ENCODE data around the gene CNOT3. TPM values are rescaled to one million over a fixed set of nuclear protein-coding genes. Genes with fewer than 3 reads are reported as not detected.

The CNOT3 gene
- total RNA-seq, 4 donors from 2014 or later = 18.0 to 27.9 (median 18.7) TPM

GRCh38 chr19:54145541-54146158 lies 8.1 kb downstream of the CNOT3 start:
- WGBS, 2 donors = 89 to 94% methylated on average over 19 to 24 of the region's 28 CpGs
- no peak for DNase-seq

GRCh38 chr19:54147676-54148075 lies 10.1 kb downstream of the CNOT3 start:
- Histone ChIP-seq H3K9me3 (no peaks in the 10 kb centered on the region), H3K27me3 (no peaks in the 10 kb centered on the region), H3K36me3 (peaks cover 73 to 100% (median 92%) of the 10 kb centered on the region in 3 donors), H3K4me1 (peaks cover 0 to 16% (median 0%) of the 10 kb centered on the region in 3 donors), H3K27ac (peak overlapping the region in 2 of 4 donors; percentile 55 to 65), H3K4me3 (no peak overlapping the region)
- intact Hi-C loops (cut with DNase I) = no loop called here
- DNase-seq = no peak
- TF ChIP-seq POLR2A (IDR thresholded peaks at IDR 0.05) (no peak), CTCF (IDR thresholded peaks at IDR 0.05) (no peak)
- WGBS, 2 donors = 79% methylated on average over 2 of the region's 3 CpGs

More at GRCh38 chr19:54145541-54146158, 8.1 kb downstream of the CNOT3 start:
- peaks cover 66 to 98% (median 76%) of the 10 kb centered on the region in 3 donors for H3K36me3 ChIP-seq
- H3K9me3 ChIP-seq = no peaks in the 10 kb centered on the region
- no peaks in the 10 kb centered on the region for H3K27me3 ChIP-seq
- H3K4me3 ChIP-seq = no peak overlapping the region
- intact Hi-C loops (cut with DNase I) = no loop called here
- H3K4me1 ChIP-seq = peaks cover 0 to 30% (median 6%) of the 10 kb centered on the region in 3 donors
- TF ChIP-seq POLR2A (IDR thresholded peaks at IDR 0.05) = no peak
- TF ChIP-seq CTCF (IDR thresholded peaks at IDR 0.05) = no peak
- no peak overlapping the region for H3K27ac ChIP-seq

GRCh38 chr19:54148158-54148557 lies 10.6 kb downstream of the CNOT3 start:
- WGBS, 2 donors = 93% methylated on average over 3 of the region's 19 CpGs; no CpG with 5 or more reads in 1 of the 2 donors
- TF ChIP-seq POLR2A (IDR thresholded peaks at IDR 0.05) = no peak
- TF ChIP-seq CTCF (IDR thresholded peaks at IDR 0.05) = no peak
- Histone ChIP-seq H3K4me3 (no peak overlapping the region), H3K9me3 (no peaks in the 10 kb centered on the region), H3K27me3 (no peaks in the 10 kb centered on the region), H3K4me1 (peaks cover 0 to 20% (median 0%) of the 10 kb centered on the region in 3 donors), H3K27ac (peak overlapping the region in 2 of 4 donors; percentile 36 to 65), H3K36me3 (peaks cover 76 to 100% (median 92%) of the 10 kb centered on the region in 3 donors)
- intact Hi-C loops (cut with DNase I) = no loop called here
- no peak for DNase-seq

GRCh38 chr19:54149021-54149812 lies 11.7 kb downstream of the CNOT3 start:
- Histone ChIP-seq H3K9me3 (no peaks in the 10 kb centered on the region), H3K36me3 (peaks cover 76 to 100% (median 90%) of the 10 kb centered on the region in 3 donors), H3K4me1 (peaks cover 0 to 27% (median 0%) of the 10 kb centered on the region in 3 donors), H3K4me3 (no peak overlapping the region), H3K27me3 (no peaks in the 10 kb centered on the region), H3K27ac (no peak overlapping the region)
- TF ChIP-seq CTCF (IDR thresholded peaks at IDR 0.05) (no peak), POLR2A (IDR thresholded peaks at IDR 0.05) (no peak)
- 82 to 86% methylated on average over 8 to 9 of the region's 12 CpGs for WGBS, 2 donors
- intact Hi-C loops (cut with DNase I) = no loop called here
- no peak for DNase-seq
